ENCODE results near the gene GALNT11.
"Not testable (repeated sequence)": the region's sequence is repeated elsewhere in the genome, so short reads cannot be mapped to it uniquely, and the experiment has no call there.

Gene GALNT11

GRCh38 chr7:152025937-152026890 lies 740 bp downstream of the GALNT11 start:
- TF ChIP-seq, protein P1, sequence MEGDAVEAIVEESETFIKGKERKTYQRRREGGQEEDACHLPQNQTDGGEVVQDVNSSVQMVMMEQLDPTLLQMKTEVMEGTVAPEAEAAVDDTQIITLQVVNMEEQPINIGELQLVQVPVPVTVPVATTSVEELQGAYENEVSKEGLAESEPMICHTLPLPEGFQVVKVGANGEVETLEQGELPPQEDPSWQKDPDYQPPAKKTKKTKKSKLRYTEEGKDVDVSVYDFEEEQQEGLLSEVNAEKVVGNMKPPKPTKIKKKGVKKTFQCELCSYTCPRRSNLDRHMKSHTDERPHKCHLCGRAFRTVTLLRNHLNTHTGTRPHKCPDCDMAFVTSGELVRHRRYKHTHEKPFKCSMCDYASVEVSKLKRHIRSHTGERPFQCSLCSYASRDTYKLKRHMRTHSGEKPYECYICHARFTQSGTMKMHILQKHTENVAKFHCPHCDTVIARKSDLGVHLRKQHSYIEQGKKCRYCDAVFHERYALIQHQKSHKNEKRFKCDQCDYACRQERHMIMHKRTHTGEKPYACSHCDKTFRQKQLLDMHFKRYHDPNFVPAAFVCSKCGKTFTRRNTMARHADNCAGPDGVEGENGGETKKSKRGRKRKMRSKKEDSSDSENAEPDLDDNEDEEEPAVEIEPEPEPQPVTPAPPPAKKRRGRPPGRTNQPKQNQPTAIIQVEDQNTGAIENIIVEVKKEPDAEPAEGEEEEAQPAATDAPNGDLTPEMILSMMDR (IDR thresholded peaks at IDR 0.05; ENCODE audit: low read depth, low read length), result no peak
- DNase-seq (ENCODE audit: low read depth in 2 of 2), result peak in 1 of 2 donors; percentile 5
- peak overlapping the region; percentile 70 to 86 for H3K4me3 ChIP-seq (replicated peaks in 1 of 2; ENCODE audit: low read depth in 2 of 2, low read length in 2 of 2)

DNA sequence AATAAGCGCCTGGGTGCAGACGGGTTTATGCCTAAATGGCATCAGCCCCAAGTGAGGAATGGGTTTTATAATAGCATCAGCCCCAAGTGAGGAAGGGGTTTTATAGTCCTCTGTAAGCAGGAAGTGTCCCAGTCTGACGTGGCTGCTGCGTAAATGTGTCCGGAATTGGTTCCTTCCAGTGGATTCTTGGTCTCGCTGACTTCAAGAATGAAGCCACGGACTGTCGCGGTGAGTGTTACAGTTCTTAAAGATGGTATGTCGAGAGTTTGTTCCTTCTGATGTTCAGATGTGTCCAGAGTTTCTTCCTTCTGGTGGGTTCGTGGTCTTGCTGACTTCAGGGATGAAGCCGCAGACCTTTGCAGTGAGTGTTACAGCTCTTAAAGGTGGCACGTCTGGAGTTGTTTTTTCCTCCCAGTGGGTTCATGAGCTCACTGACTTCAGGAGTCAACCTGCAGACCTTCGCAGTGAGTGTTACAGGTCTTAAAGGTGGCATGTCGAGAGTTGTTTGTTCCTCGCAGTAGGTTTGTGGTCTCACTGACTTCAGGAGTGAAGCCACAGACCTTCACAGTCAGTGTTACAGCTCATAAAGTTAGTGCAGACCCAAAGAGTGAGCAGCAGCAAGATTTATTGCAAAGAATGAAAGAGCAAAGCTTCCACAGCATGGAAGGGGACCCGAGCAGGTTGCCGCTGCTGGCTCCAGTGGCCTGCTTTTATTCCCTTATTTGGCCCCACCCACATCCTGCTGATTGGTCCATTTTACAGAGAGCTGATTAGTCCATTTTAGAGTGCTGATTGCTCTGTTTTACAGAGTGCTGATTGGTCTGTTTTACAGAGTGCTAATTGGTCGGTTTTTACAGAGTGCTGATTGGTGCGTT lies 2.3 kb downstream of the GALNT11 start:
- not testable (repeated sequence) for H3K4me3 ChIP-seq (replicated peaks in 1 of 2; ENCODE audit: low read depth in 2 of 2, low read length in 2 of 2)

DNA sequence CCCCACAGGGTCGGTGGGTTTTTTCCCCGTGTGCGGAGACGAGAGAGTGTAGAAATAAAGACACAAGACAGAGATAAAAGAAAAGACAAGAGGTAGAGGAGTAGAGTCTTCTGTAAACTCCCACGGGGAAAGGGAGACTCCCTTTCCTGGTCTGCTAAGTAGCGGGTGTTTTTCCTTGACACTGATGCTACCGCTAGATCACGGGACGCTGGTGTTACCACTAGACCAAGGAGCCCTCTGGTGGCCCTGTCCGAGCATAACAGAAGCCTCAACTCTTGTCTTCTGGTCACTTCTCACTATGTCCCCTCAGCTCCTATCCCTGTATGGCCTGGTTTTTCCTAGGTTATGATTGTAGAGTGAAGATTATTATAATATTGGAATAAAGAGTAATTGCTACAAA lies 4.6 kb downstream of the GALNT11 start:
- TF ChIP-seq, protein P1 (IDR thresholded peaks at IDR 0.05; ENCODE audit: low read depth, low read length), result peak; percentile 56
- H3K4me3 ChIP-seq (replicated peaks in 1 of 2; ENCODE audit: low read depth in 2 of 2, low read length in 2 of 2), result not testable (repeated sequence)
- DNase-seq (ENCODE audit: low read depth in 2 of 2), result peak; percentile 52 to 73

More for the DNA sequence above, 2.3 kb downstream of the GALNT11 start:
- DNase-seq (ENCODE audit: low read depth in 2 of 2), result not testable (repeated sequence)

DNA sequence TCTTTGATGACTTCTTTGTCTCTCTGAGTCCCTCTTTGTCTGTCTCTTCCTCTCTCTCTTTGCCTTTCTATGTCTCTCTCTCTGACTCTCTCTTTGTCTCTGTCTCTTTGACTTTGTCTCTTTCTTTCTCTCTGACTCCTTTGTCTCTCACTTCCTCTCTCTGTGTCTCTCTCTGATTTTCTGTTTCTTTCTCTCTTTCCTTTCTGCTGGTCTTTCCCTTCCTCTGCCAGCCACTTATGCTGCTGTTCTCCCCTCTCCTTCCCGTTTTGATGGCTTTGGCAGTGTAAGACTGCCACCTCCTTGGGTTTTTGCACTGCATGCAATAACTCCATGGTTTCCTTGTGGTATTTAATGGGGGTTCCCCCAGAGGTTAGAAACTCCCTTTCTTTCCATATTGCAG lies 5.2 kb downstream of the GALNT11 start:
- not testable (repeated sequence) for H3K4me3 ChIP-seq (replicated peaks in 1 of 2; ENCODE audit: low read depth in 2 of 2, low read length in 2 of 2); DNase-seq (ENCODE audit: low read depth in 2 of 2)

DNA sequence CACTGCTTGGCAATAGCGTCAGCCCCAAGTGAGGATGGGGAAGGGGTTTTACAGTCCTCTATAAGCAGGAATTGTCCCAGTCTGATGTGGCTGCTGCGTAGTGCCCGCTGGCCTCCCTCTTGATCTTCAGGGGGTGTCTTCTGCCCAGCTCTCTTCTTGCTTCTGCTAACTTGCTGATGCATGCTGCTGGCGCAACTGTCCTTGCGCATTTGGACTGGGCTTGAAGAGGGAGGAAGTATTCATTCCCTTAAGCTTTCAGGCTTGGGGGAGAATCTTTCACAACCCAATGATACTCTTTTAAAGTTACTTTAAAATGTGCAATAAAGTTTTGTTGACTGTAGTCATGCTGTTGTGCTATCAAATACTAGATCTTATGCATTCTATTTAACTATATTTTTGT lies 10.3 kb downstream of the GALNT11 start:
- DNase-seq (ENCODE audit: low read depth in 2 of 2), result no peak
- TF ChIP-seq, protein P1 (IDR thresholded peaks at IDR 0.05; ENCODE audit: low read depth, low read length), result no peak
- no peak overlapping the region for H3K4me3 ChIP-seq (replicated peaks in 1 of 2; ENCODE audit: low read depth in 2 of 2, low read length in 2 of 2)

DNA sequence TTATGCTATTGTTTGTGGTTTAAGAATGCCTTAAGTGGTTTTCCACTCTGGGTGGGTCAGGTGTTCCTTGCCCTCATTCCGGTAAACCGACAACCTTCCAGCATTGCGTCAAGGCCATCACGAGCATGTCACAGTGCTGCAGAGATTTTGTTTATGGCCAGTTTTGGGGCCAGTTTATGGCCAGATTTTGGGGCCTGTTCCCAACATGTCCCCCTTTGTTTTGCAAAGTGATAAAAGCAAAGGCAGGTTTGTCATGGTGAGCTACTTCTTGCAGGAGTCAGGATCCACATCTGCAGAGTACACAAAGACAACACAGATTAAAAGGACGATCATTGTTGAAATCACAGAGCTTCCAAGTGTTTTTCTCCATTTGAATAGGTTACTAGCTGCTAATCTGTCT lies 12.9 kb downstream of the GALNT11 start:
- DNase-seq (ENCODE audit: low read depth in 2 of 2); H3K4me3 ChIP-seq (replicated peaks in 1 of 2; ENCODE audit: low read depth in 2 of 2, low read length in 2 of 2): not testable (repeated sequence)

GRCh38 chr7:152043086-152043485 lies 17.6 kb downstream of the GALNT11 start:
- DNase-seq (ENCODE audit: low read depth in 2 of 2); H3K4me3 ChIP-seq (replicated peaks in 1 of 2; ENCODE audit: low read depth in 2 of 2, low read length in 2 of 2): not testable (repeated sequence)

DNA sequence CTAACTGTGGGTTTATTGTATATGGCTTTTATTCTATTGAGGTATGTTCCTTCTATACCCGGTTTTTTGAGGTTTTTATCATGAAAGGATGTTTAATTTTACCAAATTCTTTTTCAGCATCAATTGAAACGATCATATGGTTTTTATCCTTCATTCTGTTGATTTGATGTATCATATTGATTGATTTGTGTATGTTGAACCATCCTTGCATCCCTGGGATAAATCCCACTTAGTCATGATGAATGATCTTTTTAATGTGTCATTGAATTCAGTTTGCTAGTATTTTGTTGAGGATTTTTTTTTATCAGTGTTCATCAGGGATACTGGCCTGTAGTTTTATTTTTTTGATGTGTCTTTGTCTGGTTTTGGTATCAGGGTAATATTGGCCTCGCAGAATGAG lies 19.4 kb downstream of the GALNT11 start:
- H3K4me3 ChIP-seq (replicated peaks in 1 of 2; ENCODE audit: low read depth in 2 of 2, low read length in 2 of 2); DNase-seq (ENCODE audit: low read depth in 2 of 2): not testable (repeated sequence)

GRCh38 chr7:152046531-152046930 lies 21.1 kb downstream of the GALNT11 start:
- TF ChIP-seq, protein P1 (IDR thresholded peaks at IDR 0.05; ENCODE audit: low read depth, low read length), result no peak
- H3K4me3 ChIP-seq (replicated peaks in 1 of 2; ENCODE audit: low read depth in 2 of 2, low read length in 2 of 2), result no peak overlapping the region

More at GRCh38 chr7:152046531-152046930, 21.1 kb downstream of the GALNT11 start:
- DNase-seq (ENCODE audit: low read depth in 2 of 2), result no peak
